Astrocyte of the cerebellum (primary cell): ENCODE data around the gene TRHDE.

Experiments
- DNase-seq: peaks from one replicate; pipeline ENCODE4 v3.0.0-alpha.2; 2011; ENCODE audit warnings: low read depth
- H3K4me3 ChIP-seq: 2 replicates; pipeline ENCODE4 v1.5.1; 2011; ENCODE audit warnings: mild to moderate bottlenecking, low read depth, low read length, moderate library complexity
- in situ Hi-C: cut with HindIII; loops from 2 replicates; pipeline ENCODE4 v1.10.0; 2017; ENCODE audit warnings: low sequenced_read_pairs
- TF ChIP-seq, protein P1 (sequence below): IDR thresholded peaks from 2 replicates; pipeline ENCODE4 v1.5.1; 2012; ENCODE audit warnings: low read length, low read depth, moderate library complexity, mild to moderate bottlenecking; ENCODE audit errors: missing control alignments

The TRHDE gene

GRCh38 chr12:72297666-72298065 is 25.5 kb downstream of the TRHDE start:
- no peak overlapping the region for H3K4me3 ChIP-seq
- no peak for DNase-seq
- in situ Hi-C loops: no loop called here
- TF ChIP-seq, protein P1, sequence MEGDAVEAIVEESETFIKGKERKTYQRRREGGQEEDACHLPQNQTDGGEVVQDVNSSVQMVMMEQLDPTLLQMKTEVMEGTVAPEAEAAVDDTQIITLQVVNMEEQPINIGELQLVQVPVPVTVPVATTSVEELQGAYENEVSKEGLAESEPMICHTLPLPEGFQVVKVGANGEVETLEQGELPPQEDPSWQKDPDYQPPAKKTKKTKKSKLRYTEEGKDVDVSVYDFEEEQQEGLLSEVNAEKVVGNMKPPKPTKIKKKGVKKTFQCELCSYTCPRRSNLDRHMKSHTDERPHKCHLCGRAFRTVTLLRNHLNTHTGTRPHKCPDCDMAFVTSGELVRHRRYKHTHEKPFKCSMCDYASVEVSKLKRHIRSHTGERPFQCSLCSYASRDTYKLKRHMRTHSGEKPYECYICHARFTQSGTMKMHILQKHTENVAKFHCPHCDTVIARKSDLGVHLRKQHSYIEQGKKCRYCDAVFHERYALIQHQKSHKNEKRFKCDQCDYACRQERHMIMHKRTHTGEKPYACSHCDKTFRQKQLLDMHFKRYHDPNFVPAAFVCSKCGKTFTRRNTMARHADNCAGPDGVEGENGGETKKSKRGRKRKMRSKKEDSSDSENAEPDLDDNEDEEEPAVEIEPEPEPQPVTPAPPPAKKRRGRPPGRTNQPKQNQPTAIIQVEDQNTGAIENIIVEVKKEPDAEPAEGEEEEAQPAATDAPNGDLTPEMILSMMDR: no peak

GRCh38 chr12:72300728-72301127 is 28.6 kb downstream of the TRHDE start:
- no peak for DNase-seq
- TF ChIP-seq, protein P1: no peak
- in situ Hi-C loops: no loop called here
- no peak overlapping the region for H3K4me3 ChIP-seq

GRCh38 chr12:72304751-72305150 is 32.6 kb downstream of the TRHDE start:
- in situ Hi-C loops: no loop called here
- no peak for DNase-seq
- no peak overlapping the region for H3K4me3 ChIP-seq
- TF ChIP-seq, protein P1: no peak

DNA sequence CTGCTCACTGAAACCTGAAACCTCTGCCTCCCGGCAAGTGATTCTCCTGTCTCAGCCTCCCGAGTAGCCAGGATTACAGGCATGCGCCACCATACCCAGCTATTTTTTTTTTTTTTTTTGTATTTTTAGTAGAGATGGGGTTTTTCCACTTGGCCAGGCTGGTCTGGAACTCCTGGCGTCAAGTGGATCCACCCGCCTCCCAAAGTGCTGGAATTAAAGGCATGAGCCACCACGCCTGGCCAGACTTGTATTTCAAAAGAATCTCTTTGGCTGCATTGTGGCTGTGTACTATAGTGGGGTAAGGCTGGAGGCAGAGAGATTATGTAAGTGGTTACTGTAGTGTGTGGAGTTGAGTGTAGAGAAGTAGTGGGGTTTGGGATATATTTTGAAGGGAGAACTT is 35.1 kb downstream of the TRHDE start:
- no peak overlapping the region for H3K4me3 ChIP-seq
- TF ChIP-seq, protein P1: no peak
- no peak for DNase-seq
- in situ Hi-C loops: no loop called here

GRCh38 chr12:72311946-72312345 is 39.8 kb downstream of the TRHDE start:
- no peak for DNase-seq
- in situ Hi-C loops: no loop called here
- TF ChIP-seq, protein P1: no peak
- H3K4me3 ChIP-seq: no peak overlapping the region

- TF ChIP-seq, protein P1: no peak
- DNase-seq: no peak
- in situ Hi-C loops: no loop called here
- no peak overlapping the region for H3K4me3 ChIP-seq
These were observed 41.6 kb downstream of the TRHDE start for GRCh38 chr12:72313806-72314205.

- DNase-seq: no peak
- H3K4me3 ChIP-seq: no peak overlapping the region
- TF ChIP-seq, protein P1: no peak
- in situ Hi-C loops: loop anchor here (5.0 kb wide), 1 partner anchor 36 kb away; no protein-coding TSS in a partner anchor
These were observed 43.7 kb downstream of the TRHDE start for GRCh38 chr12:72315858-72316257.
